Adrenal gland (tissue), 5 donors: ENCODE measurements around the gene DRG1.

Experiments
- POLR2A ChIP-seq, 2 donors: fragments of 450-650 bp; IDR thresholded peaks; one replicate each; pipeline ENCODE4 v1.6.1; 2017; ENCODE audit warnings: antibody characterized with exemption in 2 of 2, mild to moderate bottlenecking in 2 of 2, moderate library complexity in 1 of 2
- TF ChIP-seq, protein P1 (sequence below), 6 experiments: fragments of 450-650 bp in 4 of 6; fragments of 200-600 bp in 2 of 6; sonication (generic) in 1 of 6; IDR thresholded peaks; 1 replicate in 5 of 6; 2 replicates in 1 of 6; pipeline versions ENCODE4 v1.5.1 to v1.8.0; 2016 to 2021; ENCODE audit warnings: antibody characterized with exemption in 6 of 6, mild to moderate bottlenecking in 2 of 6, moderate library complexity in 1 of 6
- donor health status: DM: no; HTN: no; CAD: no.

DNA sequence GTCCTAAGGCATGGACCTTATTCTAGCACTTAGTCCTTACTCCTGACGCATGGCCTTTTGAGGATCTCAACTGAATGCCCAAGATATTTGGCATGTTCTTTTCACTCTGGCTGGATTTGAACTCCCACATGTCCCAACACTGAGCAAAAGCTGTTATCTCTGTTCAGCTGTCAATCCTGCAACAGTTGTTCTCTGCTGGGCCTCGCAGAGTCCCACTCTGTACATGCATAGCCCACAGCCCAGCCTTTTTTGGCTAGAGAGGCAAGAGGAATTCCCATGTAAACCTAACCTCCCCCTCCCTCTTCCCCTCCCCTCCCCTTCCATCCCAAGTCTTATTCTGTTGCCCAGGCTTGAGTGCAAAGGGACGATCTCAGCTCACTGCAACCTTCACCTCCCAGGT lies 21.8 kb upstream of the DRG1 start:
- no peak for TF ChIP-seq POLR2A (IDR thresholded peaks at IDR 0.05)
- TF ChIP-seq, protein P1, sequence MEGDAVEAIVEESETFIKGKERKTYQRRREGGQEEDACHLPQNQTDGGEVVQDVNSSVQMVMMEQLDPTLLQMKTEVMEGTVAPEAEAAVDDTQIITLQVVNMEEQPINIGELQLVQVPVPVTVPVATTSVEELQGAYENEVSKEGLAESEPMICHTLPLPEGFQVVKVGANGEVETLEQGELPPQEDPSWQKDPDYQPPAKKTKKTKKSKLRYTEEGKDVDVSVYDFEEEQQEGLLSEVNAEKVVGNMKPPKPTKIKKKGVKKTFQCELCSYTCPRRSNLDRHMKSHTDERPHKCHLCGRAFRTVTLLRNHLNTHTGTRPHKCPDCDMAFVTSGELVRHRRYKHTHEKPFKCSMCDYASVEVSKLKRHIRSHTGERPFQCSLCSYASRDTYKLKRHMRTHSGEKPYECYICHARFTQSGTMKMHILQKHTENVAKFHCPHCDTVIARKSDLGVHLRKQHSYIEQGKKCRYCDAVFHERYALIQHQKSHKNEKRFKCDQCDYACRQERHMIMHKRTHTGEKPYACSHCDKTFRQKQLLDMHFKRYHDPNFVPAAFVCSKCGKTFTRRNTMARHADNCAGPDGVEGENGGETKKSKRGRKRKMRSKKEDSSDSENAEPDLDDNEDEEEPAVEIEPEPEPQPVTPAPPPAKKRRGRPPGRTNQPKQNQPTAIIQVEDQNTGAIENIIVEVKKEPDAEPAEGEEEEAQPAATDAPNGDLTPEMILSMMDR (IDR thresholded peaks at IDR 0.05) = no peak
